Stimulated activated CD8-positive, alpha-beta memory T cell treated with anti-CD3 and anti-CD28 coated beads, Interleukin-12 subunit alpha, Interleukin-12 subunit beta, amount 100 ng/mL, for 1 hour (primary cell): Measurements from ENCODE around the gene CNDP2.
"Not testable (repeated sequence)": the region's sequence is repeated elsewhere in the genome, so short reads cannot be mapped to it uniquely, and the experiment has no call there.

Source experiments
- DNase-seq: peaks from one replicate; pipeline ENCODE4 v3.0.0-alpha.2; 2020; ENCODE audit warnings: low read depth

CNDP2 gene

DNA sequence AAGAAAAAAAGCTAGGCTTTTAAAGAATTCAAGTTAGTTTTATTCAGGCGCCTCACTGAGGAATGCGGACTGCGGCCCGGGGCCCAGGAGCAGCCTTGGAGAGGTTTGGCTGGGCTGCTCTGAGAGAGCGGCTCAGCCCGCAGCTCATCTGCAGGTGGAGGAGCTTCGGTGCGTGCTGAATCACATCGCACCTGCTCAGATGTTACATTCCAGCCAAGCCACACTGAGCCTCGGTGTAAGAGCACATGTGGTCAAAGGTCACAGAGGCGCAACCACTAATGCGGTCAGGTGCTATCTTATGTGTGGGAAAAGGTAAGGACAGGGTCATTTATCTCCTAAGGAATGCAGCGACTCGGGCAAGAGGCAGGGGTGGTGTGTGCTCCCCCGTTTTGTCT lies 21.1 kb downstream of the CNDP2 start:
- DNase-seq = no peak

DNA sequence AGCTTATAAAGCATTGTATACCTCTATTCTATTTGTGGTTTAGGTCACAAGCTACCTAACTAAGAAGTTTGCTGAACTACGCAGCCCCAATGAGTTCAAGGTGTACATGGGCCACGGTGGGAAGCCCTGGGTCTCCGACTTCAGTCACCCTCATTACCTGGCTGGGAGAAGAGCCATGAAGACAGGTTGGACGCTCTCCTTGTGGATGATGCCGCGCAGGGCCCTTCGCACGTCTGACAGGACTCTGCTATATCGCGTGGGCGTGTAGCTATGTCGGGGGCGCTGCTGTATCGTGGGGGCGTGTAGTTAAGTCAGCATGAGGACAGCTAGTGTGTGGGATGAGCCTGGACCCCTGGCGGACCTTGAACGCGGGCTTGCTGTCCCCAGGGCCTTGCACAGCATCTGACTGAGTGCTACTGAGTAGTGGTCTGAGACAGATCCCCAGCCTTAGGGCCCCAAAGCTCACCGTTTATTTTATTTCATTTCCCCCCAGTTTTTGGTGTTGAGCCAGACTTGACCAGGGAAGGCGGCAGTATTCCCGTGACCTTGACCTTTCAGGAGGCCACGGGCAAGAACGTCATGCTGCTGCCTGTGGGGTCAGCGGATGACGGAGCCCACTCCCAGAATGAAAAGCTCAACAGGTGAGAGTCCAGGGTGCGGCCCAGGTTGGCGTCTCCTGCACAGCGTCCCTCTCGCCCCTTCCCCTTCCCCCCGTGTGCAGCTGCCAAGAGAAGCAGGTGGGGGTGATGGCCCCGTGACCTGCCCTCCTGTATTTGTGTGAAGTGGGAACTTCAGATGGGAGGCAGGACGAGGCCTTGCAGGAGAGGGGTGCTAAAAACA lies 22.5 kb downstream of the CNDP2 start:
- DNase-seq = no peak

DNA sequence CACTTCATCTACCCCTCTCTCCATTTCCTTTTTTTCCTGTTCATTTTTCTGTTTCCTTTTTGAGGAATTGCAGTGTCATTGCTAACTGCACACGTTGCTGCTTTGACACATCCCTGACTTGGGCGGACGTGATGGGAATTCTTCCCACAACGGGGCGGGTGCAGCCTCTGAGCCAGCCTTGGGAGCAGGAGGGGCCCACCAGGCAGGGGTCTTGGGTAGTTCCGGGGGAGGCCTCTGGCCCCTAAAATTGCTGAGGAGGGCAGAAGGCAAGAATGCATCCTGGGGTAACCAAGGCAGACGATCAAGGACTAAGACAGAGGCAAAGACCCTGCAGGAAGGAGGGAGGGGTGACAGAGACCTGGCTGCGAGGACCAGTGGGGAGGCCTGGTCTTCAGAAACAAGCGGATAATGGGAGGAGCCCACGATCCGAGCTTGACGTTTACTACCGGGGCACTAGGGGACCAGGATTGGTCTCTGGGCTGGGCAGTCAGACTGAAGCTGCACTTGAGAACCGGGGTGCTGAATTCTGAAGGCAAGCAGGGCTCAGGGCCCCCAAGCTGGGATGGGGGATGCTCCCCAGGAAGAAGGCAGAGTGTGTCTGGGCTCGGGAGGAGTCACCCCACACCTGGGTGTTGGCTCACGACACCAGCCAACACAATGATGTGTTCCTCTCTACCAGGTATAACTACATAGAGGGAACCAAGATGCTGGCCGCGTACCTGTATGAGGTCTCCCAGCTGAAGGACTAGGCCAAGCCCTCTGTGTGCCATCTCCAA lies 23.3 kb downstream of the CNDP2 start:
- DNase-seq = no peak

DNA sequence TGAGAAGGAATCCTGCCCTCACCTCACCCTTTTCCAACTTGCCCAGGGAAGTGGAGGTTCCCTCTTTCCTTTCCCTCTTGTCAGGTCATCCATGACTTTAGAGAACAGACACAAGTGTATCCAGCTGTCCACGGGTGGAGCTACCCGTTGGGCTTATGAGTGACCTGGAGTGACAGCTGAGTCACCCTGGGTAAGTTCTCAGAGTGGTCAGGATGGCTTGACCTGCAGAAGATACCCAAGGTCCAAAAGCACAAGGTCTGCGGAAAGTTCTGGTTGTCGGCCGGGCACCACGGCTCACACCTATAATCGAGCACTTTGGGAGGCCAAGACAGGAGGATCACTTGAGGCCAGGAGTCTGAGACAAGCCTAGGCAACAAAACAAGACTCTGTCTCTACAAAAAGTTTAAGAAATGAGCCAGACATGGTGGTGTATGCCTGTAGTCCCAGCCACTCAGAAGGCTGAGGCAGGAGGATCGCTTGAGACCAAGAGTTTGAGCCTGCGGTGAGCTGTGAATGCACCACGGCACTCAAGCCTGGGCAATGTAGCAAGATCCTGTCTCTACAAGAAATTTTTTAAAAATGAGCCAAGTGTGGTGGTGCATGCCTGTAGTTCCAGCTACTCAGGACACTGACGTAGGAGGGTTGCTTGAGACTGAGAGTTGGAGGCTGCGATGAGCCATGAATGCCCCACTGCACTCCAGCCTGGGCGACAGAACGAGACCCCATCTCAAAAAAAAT lies 24.1 kb downstream of the CNDP2 start:
- DNase-seq = no peak

DNA sequence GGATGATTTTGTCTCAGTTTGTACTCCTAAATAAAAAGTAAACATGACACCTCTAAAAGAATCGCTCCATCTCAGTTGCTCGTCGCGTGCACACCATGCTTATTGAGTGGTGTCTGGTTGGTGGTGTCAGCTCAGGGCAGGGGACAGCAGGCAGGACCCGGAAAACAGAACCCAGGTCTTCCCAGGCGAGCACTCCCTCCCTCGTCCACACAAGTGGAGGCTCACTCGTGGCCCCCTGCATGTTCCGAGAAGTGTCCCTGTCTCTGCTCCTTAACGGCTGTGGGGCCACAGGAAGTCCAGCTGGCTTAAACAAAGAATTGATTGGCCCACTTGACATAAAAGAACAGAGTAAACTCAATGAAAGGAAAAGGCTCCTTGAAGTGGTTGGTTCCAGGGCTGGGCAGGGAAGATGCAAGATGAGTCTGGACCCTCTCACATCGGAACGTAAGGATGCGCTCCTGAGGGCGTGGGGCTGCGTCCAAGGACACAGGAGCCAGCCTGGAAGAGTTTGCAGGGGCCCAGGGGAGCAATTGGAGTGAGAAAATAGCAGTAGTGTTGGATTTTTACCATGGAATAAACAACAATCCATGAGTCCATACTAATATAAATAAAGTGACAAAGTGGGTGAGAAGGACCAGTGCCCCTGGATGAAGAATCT lies 25.0 kb downstream of the CNDP2 start:
- no peak for DNase-seq

DNA sequence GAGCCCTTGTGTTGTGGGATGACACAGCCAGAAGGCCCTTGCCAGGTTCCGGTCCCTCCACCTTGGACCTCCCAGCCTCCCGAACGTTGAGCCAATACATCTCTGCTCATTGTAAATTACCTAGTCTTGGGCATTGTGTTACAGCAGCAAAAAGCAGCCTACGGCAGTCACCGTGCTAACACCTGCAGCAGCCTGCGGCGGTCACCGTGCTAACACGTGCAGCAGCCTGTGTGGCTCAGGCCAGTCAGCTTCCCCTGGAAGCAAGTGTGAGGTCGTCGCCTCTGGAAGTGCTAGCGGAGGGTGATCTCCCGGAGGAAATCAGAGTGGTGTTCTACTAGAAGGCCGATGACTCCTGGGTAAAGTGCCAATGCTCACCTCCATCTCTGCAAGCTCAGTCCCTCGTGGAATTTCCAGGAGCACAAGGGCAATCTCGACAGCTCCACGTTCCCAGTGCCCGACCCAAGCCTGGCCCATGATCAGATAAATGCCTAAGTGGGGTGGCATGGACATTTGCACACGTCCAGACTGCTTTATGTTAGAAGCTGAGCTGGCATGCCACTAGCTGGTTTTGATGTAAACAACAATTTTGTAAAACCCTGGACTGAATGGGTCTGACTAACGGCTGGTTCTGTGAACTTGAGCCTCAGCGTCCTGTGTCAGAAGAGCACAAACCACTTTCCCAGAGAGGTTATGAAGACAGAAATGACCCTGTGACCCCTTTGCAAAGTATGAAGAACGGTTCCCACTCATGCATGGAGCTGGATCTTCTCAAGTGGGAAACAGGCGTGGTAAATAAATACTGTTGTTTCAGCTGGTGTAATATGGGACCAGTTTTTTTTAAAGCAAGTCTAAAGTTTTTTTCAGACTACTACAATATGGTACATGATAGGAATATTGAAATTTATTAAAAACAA lies 26.7 kb downstream of the CNDP2 start:
- DNase-seq = no peak

DNA sequence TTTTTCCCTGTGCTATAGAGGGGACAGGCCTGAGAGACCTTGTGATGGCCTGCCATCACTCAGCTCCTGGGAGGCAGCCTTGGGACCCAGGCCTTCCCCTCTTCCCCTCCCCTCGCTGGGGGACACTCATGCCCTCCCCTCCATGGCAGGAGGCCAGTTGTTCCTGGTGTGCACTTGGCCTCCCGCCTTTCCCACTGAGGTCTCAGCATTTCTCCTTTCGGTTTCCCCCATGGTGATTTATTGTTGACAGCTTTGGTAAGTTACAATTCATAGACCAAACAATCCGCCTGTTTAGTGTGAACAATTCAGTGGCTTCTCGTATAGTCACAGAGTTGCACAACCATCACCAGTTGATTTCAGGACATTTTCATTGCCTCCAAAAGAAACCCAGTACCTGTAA lies 27.9 kb downstream of the CNDP2 start:
- no peak for DNase-seq

DNA sequence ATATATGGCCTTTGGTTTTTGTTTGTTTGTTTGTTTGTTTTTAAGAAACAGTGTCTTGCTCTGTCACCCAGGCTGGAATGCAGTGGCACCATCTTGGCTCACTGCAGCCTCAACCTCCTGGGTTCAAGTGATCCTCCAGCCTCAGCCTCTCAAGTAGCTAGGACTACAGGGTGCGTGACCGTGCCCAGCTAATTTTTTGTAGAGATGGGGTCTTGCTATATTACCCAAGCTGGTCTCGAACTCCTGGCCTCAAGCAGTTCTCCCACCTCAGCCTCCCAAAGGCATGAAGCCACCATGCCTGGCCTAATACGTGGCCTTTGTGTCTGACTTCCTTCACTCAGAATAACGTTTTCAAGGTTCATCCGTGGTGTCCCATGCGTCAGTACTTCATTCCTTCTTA lies 28.8 kb downstream of the CNDP2 start:
- not testable (repeated sequence) for DNase-seq

DNA sequence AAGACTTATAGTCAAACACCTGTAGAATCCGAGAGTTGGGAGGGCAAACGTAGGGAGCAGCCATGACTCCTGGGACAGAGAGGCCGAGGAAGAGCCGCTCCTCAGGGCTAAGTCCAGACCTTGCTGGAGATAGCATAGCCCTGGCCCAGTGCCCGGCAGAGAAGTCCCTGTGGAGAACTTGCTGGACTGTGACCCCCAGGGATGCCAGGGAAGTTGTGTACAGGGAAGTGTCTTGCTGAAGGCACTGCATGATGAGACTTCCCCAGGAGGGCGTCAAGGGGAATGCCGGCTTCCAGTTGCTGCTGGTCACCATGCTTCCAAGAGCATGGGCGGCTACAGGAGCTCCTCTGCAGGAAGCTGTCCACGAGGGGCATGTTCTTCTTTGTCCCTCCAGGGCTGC lies 29.6 kb downstream of the CNDP2 start:
- DNase-seq = no peak

DNA sequence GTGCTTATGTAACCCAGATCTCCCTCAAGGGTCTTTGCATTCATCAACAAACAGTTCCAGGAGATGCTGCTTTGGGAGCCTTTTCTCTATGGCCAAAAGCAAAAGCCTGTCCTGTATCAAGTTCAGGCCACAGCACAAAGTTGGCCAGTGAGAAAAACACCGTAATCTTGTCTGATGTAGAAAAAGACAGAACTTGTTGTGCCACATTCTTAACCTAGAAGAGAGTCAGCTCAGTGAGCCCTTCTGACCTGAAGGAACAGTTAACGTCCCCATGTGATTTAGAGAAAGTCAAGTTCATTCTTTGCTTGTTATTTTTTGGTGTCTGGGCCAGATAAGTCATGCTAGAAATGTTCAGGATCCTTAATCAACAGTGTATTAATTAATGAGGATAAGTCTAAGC lies 30.3 kb downstream of the CNDP2 start:
- no peak for DNase-seq

DNA sequence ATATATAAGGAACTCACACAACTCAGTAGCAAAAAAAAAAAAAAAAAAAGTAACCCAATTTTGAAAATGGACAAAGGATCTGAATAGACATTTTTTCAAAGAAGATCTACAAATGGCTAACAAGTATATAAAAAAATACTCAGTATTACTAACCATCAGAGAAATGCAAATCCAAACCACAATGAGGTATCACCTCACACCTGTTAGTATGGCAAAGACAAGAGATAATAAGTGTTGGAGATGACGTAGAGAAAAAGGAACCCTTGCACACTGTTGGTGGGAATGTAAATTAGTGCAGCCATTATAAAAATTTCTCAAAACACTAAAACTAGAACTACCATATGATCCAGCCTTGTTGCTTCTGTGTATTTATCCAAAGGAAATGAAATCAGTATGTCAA lies 32.3 kb downstream of the CNDP2 start:
- DNase-seq = no peak

DNA sequence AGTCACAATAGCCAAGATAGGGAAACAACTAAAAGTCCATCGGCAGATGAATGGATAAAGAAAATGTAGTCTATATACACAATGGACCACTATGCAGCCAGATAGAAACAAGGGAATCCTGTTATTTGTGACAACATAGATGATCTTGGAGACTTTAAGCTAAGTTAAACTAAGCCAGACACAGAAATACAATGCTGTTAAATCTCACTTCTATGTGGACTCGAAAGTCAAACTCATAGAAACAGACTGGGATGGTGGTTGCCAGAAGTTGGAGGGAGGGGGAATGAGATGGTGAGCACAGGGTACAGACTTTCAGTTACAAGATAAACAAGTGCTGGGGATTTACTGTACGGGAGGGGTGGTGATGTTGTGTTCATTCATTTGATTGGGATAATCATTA lies 32.8 kb downstream of the CNDP2 start:
- no peak for DNase-seq

DNA sequence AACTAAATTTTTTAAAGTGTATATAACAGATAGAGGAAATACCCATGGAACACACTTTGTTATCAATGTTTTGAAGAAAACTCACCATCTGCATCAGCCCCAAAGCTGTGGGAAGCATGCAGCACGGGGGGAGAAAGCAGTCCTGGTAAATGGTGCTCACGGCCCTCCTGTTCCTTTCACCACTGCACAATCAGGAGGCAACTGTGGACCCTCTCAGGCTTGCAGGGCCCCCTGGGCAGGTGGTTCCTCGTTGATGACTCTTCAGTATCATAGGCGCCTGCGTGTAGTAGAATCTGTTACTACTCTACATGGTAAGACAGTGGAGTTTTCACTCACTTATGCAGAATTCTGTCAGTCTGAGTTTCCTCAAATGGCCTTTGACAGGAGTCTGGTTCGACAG lies 33.2 kb downstream of the CNDP2 start:
- no peak for DNase-seq

DNA sequence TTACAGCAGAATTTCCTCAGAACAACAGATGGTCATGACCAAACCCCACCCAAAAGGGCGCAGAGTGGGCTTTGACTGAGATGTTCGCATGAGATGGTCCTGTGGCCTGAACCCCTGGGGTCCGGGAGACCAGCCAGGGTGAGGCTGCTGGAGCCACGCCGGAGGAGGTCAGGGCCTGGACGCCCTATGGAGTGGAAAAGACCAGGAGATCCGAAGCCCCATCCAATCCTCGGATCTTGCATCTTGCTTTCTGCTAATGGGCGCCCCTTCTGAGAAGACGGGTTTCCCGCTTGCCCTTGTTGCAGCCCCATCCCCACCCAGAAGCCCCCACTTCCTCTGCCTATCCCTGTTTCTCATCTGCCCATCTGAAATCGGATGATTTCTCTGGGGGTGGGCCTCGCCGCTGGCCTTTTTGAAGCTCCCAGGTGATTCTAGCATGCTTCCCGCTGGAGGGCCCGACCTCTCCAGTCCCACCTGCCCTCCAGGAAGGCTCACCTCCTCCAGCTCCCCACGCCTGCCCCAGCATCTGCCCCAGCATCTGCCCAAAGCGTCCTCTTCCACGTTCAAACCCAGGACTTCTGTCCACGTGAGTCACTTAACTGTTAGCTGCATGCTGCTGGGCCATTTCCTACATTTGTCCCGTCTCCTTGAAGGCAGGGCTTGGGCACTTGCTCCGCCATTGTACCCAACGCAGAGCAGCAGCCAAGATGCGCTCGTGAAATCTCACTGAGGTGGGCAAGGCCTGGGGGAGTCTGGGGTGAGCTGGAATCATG lies 33.8 kb downstream of the CNDP2 start:
- DNase-seq = no peak

DNA sequence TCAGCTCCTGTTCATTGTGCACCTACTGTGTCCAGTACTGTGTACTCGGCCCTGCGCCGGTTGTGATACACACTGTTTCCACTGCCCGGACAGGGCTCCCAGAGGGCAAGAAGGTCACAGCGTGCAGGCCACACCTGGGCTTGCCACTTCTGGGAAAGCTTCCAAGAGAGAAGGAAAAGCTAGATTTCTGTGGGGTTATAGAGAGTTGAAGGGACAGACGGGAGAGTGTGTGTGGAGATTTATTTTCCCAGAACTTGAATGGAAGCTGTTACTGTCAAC lies 34.4 kb downstream of the CNDP2 start:
- no peak for DNase-seq

DNA sequence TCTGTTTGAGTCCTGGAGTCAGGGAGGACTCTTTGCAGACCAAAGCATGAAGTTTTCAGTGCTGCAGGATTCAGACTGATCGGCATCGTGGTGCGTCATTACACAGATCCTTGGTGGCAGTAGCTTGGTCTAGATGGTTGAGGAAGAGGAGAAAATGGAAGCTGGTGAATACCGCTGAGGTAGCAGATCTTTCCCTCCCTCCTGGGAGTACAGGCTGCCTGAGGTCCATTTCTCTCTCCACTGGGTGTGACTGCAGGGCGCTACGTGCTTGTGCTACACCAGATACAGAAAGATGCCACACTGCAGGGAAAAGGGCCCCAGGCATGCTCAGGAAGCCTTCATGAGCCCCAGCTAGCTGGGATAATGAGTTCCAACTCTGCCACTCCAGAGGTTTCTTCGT lies 34.9 kb downstream of the CNDP2 start:
- DNase-seq = no peak

DNA sequence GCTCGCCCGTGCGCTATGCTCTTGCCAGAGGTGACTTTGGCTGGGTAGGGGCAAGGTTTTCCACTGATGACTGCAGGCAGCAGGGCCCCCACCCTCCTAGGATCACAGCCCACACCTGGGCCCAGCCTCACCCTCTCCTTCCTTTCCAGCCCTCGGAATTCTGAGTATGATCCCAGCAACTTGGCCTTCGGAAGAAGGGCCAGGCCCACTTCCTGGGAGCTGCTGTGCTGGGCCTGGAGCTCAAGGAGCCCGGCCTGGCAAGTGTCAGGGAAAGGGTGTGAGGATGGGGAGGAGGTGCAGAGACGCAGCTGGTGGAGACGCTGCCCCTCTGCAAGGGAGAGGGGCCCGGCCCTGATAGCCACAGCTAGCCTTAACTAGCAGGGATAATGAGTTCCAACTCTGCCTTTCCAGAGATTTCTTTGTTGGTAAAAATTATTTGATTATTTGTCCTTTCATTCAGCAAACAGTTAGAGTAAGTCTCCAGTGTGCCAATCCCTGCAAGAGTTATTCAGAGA lies 36.4 kb downstream of the CNDP2 start:
- DNase-seq = no peak

DNA sequence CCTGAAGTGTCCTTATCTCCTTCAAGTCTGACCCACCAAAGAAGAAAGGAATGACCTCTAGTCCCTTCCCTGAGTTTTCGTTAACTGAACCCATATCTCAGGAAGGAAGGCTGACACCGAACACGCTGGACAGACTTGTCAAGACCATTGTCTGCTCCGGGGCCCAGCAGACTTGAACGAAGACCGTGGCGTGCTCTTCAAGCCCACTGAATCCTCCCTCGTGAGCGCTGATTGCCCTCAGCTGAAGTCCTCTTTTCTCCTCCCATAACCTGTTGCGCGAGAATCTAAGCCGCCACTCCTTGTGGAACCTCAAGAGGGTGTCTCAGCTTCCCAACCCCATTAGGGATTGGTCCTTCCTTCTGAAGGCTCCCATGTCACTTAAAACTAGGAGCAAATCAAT lies 37.5 kb downstream of the CNDP2 start:
- no peak for DNase-seq

DNA sequence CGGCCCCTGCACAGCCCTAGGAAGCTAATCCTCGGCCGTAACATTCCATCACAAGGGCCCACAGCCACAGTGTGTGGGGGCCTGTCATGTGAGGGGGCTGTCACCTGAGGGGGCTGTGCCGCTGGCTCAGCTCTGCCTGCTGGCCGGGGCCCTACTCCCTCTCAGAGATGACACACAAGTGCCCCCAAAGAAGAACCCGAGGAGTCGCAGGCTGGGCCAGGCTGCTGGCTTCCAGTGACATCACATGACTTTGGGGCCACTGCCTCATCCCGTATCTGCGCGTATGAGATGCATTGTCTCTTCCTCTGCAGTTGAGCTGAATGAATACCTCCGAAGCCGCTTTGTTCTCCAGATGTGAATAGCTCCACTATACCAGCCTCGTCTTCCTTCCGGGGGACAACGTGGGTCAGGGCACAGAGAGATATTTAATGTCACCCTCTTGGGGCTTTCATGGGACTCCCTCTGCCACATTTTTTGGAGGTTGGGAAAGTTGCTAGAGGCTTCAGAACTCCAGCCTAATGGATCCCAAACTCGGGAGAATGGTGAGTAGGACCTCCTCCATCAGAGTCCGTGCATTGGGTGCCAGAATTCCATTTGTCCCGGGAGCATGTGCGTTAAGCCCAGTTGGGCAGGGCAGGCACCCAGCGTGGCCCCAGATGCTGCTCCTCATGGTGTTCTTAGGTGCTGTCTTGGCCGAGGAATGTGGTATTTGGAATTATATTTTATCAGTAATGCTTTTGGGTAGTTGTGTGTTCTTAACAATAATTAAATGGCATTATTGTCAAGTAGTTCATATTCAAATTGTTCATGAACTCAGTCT lies 38.2 kb downstream of the CNDP2 start, which contains the start of gene CNDP1:
TSS of gene CNDP1 (plus strand) at position 351 of the 820 bp plus-strand sequence. CDS start at position 519, 168 bp downstream.
- no peak for DNase-seq
